Aortic smooth muscle cell (primary cell): ENCODE data around the gene RCHY1. TPM values are rescaled to one million over a fixed set of nuclear protein-coding genes. Genes with fewer than 3 reads are reported as not detected.

Experiments
- total RNA-seq: library from RNA; depleted of rRNA; stranded (reverse); fragments of >200 nt; gene quantifications from 2 replicates; pipeline ENCODE4 v1.2.3, GENCODE V29; 2014

The RCHY1 gene
- 32.6 and 33.2 TPM in 2 replicates for total RNA-seq

DNA sequence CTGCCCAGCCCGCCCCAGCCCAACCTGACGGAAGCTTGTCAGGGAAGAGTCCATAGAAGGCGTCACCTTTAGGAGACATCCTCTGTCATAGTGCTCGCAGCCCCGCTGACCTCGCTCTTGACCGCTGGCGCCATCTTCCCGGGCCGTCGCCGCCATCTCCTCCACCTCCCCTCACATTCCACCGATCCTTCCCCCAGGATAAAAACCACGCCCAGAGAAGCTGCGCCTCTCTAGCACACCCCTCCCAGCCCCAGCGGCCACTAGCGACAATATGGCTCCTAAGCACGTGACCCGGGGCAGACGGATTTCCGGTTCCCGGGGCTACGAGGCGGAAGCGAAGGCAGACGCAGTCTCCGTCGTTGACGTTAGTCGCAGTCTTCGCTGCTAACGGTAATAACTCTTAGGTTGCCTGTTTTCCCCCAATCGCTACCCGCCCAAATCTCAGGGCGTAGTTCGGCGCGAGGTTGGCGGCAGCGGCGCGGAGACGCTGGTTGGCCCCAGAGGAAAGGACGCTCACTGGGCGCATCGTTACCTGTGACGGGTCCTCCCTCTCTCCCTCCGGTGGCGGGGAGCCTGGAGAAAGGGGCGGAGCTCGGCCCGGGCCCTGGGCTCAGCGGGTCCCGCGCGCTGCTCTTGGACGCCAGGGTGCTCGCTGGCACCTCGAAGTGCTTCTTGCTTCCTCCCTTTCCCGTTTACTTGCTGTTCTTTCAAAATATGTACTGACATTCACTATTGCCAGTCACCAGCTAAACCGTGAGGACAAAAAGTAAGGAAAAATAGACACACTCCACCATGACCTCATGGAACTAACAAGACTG is at the start of gene RCHY1, which contains the start of gene THAP6:
RCHY1 (minus strand) TSS at position 273 of the 818 bp plus-strand sequence; CDS start at position 156, 117 bp downstream.
THAP6 (plus strand) TSS at position 343 of the 818 bp plus-strand sequence. CDS start 980 bp downstream, outside the sequence.

DNA sequence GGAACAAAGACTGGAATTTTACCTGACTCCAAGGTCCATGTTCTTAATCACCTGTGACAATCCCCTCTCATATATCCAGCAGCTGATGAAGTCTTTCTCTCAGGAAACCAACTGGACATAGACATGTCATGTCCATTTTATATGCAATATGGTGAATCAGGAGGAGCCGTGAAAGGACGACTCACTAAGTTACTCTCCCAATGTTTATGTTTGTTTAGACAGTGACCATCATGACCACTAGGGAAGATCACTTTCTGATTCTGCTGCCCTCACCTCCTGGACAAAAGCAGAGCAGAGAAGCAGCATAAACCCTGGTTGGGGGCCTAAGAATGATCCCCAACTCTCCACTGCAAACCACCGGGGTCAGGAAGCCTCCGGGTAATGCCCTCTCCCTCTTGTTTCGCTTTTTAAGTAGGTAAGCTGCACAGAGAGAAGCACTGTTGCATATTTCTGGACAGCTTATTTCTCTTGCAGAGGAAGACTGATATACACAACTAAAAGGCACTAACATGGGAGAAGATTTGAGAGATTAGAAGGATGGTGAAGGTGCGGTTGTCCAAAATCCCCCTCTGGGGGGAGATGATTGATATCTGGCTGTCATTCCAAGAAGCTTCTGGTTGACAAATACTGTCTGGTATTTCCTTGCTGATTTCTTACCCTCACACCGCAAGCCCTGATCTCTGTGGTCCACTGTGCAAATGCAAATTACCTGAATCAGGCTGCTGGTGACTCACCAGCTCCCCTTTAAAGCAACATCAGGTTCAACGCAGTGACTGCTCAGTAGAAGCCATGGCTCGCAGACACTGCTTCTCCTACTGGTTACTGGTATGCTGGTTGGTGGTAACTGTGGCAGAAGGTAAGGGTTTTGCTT is 41.3 kb upstream of the RCHY1 start, which contains the start of gene ODAPH:
ODAPH (plus strand) TSS at position 773 of the 871 bp plus-strand sequence; CDS start at position 790, 17 bp downstream.

Other genes with a start within 250 kb of the RCHY1 start
- gene THAP6, start 70 bp upstream of the RCHY1 start, total RNA-seq, result 12.4 and 16.3 TPM in 2 replicates
- gene ODAPH, start 41.7 kb upstream of the RCHY1 start, total RNA-seq, result not detected in 2 replicates
- gene CDKL2, start 116.1 kb upstream of the RCHY1 start, total RNA-seq, result 0.26 and 0.44 TPM in 2 replicates
- gene G3BP2, start 159.0 kb upstream of the RCHY1 start, total RNA-seq, result 123 and 130 TPM in 2 replicates
- 104 and 114 TPM in 2 replicates for gene USO1, start 210.2 kb upstream of the RCHY1 start, total RNA-seq